K562 (cell line): ENCODE data around the gene ACER3. TPM values are rescaled to one million over a fixed set of nuclear protein-coding genes. Genes with fewer than 3 reads are reported as not detected.

Experiments
- BRD4 ChIP-seq: fragments of 200-600 bp; sonication (generic); IDR thresholded peaks from 2 replicates; pipeline ENCODE4 v1.6.1; 2017; ENCODE audit warnings: inconsistent platforms
- CBX3 ChIP-seq, 2 experiments: IDR thresholded peaks; 1 replicate in 1 of 2; 2 replicates in 1 of 2; pipeline ENCODE4 v1.6.1; 2012; ENCODE audit warnings: inconsistent platforms in 2 of 2, low read length in 2 of 2, borderline replicate concordance in 1 of 2, control low read depth in 1 of 2
- CCAR2 ChIP-seq: fragments of 200-400 bp; formaldehyde crosslinking; IDR thresholded peaks from 2 replicates; pipeline ENCODE4 v1.6.1; 2017; ENCODE audit warnings: mild to moderate bottlenecking, low read depth, low read length
- CEBPZ ChIP-seq: fragments of 150-350 bp; IDR thresholded peaks from 2 replicates; pipeline ENCODE4 v1.6.1; 2014; ENCODE audit warnings: low read depth, mild to moderate bottlenecking, low read length, borderline replicate concordance
- GTF3C2 ChIP-seq: IDR thresholded peaks from 3 replicates; pipeline ENCODE4 v1.6.1; 2011; ENCODE audit warnings: borderline replicate concordance, mild to moderate bottlenecking, moderate library complexity; ENCODE audit not compliant: insufficient read length; ENCODE audit errors: extremely low read depth
- HDAC1 ChIP-seq, 2 experiments: fragments of 450-650 bp; IDR thresholded peaks; 2 replicates each; pipeline ENCODE4 v1.6.1; 2016 to 2017; ENCODE audit warnings: inconsistent platforms in 1 of 2, mild to moderate bottlenecking in 1 of 2, moderate library complexity in 1 of 2
- HOMEZ ChIP-seq: fragments of 250-450 bp; sonication (Bioruptor Pico); IDR thresholded peaks from 2 replicates; pipeline ENCODE4 v1.4.0; 2020; ENCODE audit warnings: mild to moderate bottlenecking, moderate library complexity
- KLF13 ChIP-seq: fragments of 450-650 bp; IDR thresholded peaks from 2 replicates; pipeline ENCODE4 v1.6.1; 2016; ENCODE audit warnings: missing genetic modification characterization, low read depth, mild to moderate bottlenecking, missing compliant biosample characterization, moderate library complexity, borderline replicate concordance
- MEF2D ChIP-seq: conservative IDR thresholded peaks from 2 replicates; pipeline ENCODE4 v1.6.1; 2016; ENCODE audit warnings: low read depth, missing genetic modification characterization, missing compliant biosample characterization
- PML ChIP-seq: IDR thresholded peaks from 2 replicates; pipeline ENCODE4 v1.6.1; 2012; ENCODE audit warnings: low read length, inconsistent platforms
- POLR2AphosphoS2 ChIP-seq: IDR thresholded peaks from 2 replicates; pipeline ENCODE4 v1.6.1; 2012; ENCODE audit warnings: low read length, improper control_type of control experiment
- SMAD2 ChIP-seq: fragments of 150-350 bp; IDR thresholded peaks from 2 replicates; pipeline ENCODE4 v1.6.1; 2014; ENCODE audit warnings: low read depth, mild to moderate bottlenecking, low read length
- SMARCC2 ChIP-seq: fragments of 450-650 bp; IDR thresholded peaks from 2 replicates; pipeline ENCODE4 v1.6.1; 2017; ENCODE audit warnings: antibody characterized with exemption, moderate library complexity, mild to moderate bottlenecking, low read depth
- ZNF3 ChIP-seq: fragments of 250-450 bp; sonication (Bioruptor Pico); IDR thresholded peaks from 2 replicates; pipeline ENCODE4 v1.5.0; 2021; ENCODE audit warnings: mild to moderate bottlenecking, moderate library complexity
- ZNF764 ChIP-seq: fragments of 250-450 bp; sonication (Bioruptor Pico); IDR thresholded peaks from 2 replicates; pipeline ENCODE4 v1.4.0; 2020; ENCODE audit warnings: low read depth, mild to moderate bottlenecking, moderate library complexity
- polyA plus RNA-seq, 8 experiments: library from polyadenylated mRNA; depleted of rRNA in 4 of 8; stranded (reverse) in 5 of 8; unstranded in 3 of 8; fragments of >200 nt; fragmentation: Nextera tagmentation in 2 of 8; fragmentation: Illumina TruSeq in 1 of 8; extraction: Ambion mirVana in 2 of 8; extraction: Trizol in 1 of 8; gene quantifications; 2 replicates each; pipeline versions ENCODE4 v1.2.1 to v1.2.3, GENCODE V29; 2011 to 2014; ENCODE audit warnings: inconsistent platforms in 1 of 8, missing spikeins in 1 of 8
- total RNA-seq, 7 experiments: library from RNA; depleted of rRNA in 6 of 7; stranded (reverse); fragments of >200 nt in 6 of 7; fragmentation: Illumina TruSeq in 2 of 7; extraction: Trizol in 2 of 7; gene quantifications; 2 replicates each; pipeline versions ENCODE4 v1.2.1 to v1.2.3, GENCODE V29; 2011 to 2021; ENCODE audit warnings: low replicate concordance in 1 of 7
- TF ChIP-seq, protein P1 (sequence below): fragments of 450-650 bp; IDR thresholded peaks from 2 replicates; pipeline ENCODE4 v1.6.1; 2014; ENCODE audit warnings: low read depth, mild to moderate bottlenecking, moderate library complexity, borderline replicate concordance

The ACER3 gene
- total and polyA plus RNA-seq, 9 of the 15 experiments (the other 6 are each of a cell fraction or from before 2014, with no cell fraction given), result 2.0 to 23.8 (median 9.5) TPM

DNA sequence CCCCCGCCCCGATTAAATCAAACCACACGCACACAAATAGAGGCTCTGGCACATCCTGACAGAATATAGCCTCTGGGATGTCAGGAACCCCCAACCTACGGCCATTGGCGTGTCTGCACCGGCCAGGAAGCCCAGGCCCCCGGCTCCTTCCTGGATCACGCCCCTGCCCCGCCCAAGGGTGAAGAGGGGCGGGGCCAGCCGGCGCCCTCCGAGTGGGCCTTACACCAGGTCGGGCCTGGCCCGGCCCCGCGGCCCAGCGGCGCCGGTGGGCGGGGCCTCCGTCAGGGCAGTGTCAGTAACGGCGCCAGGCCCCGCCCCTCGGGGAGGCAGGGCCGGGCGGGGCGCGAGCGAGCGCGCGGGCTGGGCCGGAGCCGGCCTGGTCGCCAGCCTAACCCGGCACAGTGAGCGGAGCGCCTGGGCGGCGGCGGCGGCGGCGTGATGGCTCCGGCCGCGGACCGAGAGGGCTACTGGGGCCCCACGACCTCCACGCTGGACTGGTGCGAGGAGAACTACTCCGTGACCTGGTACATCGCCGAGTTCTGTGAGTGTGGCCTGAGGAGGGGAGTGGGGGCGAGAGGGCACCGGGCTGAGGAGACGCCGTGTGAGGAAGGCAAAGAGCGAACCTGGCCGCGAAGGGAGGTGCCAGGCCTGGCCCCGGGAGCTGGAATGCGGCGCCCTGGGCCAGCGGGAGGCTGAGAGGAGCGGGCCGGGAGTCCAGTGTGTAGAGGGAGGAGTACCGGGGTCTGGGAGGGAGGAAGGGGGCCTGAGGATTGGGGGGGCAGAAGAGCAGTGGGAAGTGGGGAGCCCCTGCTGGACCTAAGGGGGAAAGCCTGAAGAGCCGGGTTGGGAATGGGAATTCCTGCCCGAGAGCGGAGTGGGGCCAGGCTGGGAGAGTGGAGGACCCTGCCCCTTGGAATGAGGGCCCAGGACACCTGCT lies at the start of gene ACER3 (continued):
- TF ChIP-seq GTF3C2 (no peak), POLR2AphosphoS2 (no peak), CBX3 (IDR thresholded peaks at IDR 0.05; ENCODE audit: borderline replicate concordance in 1 of 2, low read length in 2 of 2) (no peak), BRD4 (no peak), HDAC1 (IDR thresholded peaks at IDR 0.05) (no peak), ZNF764 (CRISPR knock-in tag) (no peak), SMAD2 (no peak), CEBPZ (no peak), SMARCC2 (no peak), ZNF3 (CRISPR knock-in tag) (no peak), HOMEZ (CRISPR knock-in tag) (no peak), PML (0 out of 2 replicates have a peak, but pooled peaks have one; percentile 32), CCAR2 (no peak), MEF2D (no peak), KLF13 (tag) (no peak)
- TF ChIP-seq, protein P1, sequence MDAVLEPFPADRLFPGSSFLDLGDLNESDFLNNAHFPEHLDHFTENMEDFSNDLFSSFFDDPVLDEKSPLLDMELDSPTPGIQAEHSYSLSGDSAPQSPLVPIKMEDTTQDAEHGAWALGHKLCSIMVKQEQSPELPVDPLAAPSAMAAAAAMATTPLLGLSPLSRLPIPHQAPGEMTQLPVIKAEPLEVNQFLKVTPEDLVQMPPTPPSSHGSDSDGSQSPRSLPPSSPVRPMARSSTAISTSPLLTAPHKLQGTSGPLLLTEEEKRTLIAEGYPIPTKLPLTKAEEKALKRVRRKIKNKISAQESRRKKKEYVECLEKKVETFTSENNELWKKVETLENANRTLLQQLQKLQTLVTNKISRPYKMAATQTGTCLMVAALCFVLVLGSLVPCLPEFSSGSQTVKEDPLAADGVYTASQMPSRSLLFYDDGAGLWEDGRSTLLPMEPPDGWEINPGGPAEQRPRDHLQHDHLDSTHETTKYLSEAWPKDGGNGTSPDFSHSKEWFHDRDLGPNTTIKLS, result peak; percentile 27; the same call in 1 of the 2 replicates
